ENCODE results near the gene GHRHR.

Gene GHRHR

DNA sequence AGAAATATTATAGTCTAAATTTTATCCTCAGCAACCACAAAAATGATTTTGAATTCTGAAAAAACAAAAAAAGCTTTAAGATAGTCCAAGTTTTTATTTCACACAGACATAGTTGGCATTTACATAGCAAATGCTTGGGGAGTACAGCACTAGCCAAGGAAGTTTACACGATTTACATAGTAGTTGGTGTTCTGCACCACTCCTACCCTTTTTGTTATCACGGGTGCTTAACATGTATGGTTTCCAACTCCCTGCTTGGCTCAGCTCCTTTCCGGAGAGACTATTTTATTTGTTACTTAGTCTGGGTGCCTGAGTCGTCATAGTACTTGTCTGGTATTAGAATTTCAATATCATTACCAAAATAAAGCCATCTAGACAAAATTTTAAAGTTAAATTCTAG, 8.8 kb upstream of the GHRHR start:
- ATAC-seq (replicated peaks; ENCODE audit: extremely low read depth, poor library complexity, severe bottlenecking) (no peak), DNase-seq (ENCODE audit: low spot score in 2 of 2) (no peak)
- Mint-ChIP-seq H3K4me3 (no peak overlapping the region), H3K4me1 (no peaks in the 10 kb centered on the region), H3K27ac (ENCODE audit: low read depth) (no peak overlapping the region), H3K27me3 (peaks cover 82% of the 10 kb centered on the region), H3K9me3 (peaks cover 6% of the 10 kb centered on the region), H3K36me3 (ENCODE audit: insufficient read depth) (no peaks in the 10 kb centered on the region)

DNA sequence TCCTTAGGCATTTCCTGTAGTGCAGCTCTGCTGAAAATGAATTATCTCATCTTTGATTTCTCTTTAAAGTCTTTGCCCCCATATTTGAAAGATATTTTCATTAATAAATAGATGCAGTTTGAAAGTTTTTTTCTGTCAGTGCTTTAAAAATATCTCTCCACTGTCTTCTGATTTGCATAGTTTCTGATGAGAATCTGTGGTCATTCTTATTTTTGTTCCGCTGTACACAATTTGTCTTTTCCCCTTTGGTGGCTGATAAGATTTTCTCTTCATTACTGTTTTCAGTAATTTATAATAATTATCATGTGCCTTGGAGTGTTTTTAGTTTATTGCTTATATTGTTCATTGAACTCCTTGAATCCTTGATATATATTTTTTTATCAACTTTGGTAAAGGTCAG, 7.0 kb upstream of the GHRHR start:
- no peak overlapping the region for H3K4me3 Mint-ChIP-seq
- H3K27ac Mint-ChIP-seq (ENCODE audit: low read depth) = no peak overlapping the region
- ATAC-seq (replicated peaks; ENCODE audit: extremely low read depth, poor library complexity, severe bottlenecking) (no peak), DNase-seq (ENCODE audit: low spot score in 2 of 2) (no peak)
- peaks cover 65% of the 10 kb centered on the region for H3K27me3 Mint-ChIP-seq
- H3K36me3 Mint-ChIP-seq (ENCODE audit: insufficient read depth) = no peaks in the 10 kb centered on the region
- no peaks in the 10 kb centered on the region for H3K4me1 Mint-ChIP-seq
- H3K9me3 Mint-ChIP-seq = peaks cover 6% of the 10 kb centered on the region

- DNase-seq (ENCODE audit: low spot score in 2 of 2) = no peak
- Mint-ChIP-seq H3K9me3 (no peaks in the 10 kb centered on the region), H3K27me3 (peaks cover 37% of the 10 kb centered on the region), H3K27ac (ENCODE audit: low read depth) (no peak overlapping the region), H3K36me3 (ENCODE audit: insufficient read depth) (no peaks in the 10 kb centered on the region), H3K4me3 (no peak overlapping the region), H3K4me1 (no peaks in the 10 kb centered on the region)
- ATAC-seq (replicated peaks; ENCODE audit: extremely low read depth, poor library complexity, severe bottlenecking) = no peak
Measured at GRCh38 chr7:30965372-30965771, 1.6 kb downstream of the GHRHR start.

DNA sequence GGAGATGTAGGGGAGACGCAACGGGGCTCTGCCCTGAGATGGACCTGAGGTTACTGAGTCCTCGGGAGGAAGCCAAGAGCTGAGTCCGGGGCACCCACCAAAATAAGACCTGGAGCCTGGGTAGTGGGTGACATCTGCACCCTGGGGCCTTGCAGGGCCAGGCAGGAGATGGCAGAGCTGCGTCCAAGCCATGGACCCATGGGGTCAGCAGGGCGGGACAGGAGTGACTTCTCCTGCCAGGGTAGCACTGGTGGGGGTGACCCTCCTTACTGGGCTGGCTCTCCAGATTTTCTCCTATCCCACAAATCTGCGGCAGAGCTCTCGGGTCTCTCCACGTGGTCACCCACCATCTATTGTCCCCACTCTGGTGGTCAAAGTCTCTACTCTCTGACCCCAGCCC, 2.1 kb downstream of the GHRHR start:
- ATAC-seq (replicated peaks; ENCODE audit: extremely low read depth, poor library complexity, severe bottlenecking) (no peak), DNase-seq (ENCODE audit: low spot score in 2 of 2) (no peak)
- no peak overlapping the region for H3K27ac Mint-ChIP-seq (ENCODE audit: low read depth)
- no peak overlapping the region for H3K4me3 Mint-ChIP-seq
- no peaks in the 10 kb centered on the region for H3K9me3 Mint-ChIP-seq
- no peaks in the 10 kb centered on the region for H3K36me3 Mint-ChIP-seq (ENCODE audit: insufficient read depth)
- H3K27me3 Mint-ChIP-seq = peaks cover 39% of the 10 kb centered on the region
- H3K4me1 Mint-ChIP-seq = no peaks in the 10 kb centered on the region

GRCh38 chr7:30968294-30968693, 4.5 kb downstream of the GHRHR start:
- no peak overlapping the region for H3K27ac Mint-ChIP-seq (ENCODE audit: low read depth)

DNA sequence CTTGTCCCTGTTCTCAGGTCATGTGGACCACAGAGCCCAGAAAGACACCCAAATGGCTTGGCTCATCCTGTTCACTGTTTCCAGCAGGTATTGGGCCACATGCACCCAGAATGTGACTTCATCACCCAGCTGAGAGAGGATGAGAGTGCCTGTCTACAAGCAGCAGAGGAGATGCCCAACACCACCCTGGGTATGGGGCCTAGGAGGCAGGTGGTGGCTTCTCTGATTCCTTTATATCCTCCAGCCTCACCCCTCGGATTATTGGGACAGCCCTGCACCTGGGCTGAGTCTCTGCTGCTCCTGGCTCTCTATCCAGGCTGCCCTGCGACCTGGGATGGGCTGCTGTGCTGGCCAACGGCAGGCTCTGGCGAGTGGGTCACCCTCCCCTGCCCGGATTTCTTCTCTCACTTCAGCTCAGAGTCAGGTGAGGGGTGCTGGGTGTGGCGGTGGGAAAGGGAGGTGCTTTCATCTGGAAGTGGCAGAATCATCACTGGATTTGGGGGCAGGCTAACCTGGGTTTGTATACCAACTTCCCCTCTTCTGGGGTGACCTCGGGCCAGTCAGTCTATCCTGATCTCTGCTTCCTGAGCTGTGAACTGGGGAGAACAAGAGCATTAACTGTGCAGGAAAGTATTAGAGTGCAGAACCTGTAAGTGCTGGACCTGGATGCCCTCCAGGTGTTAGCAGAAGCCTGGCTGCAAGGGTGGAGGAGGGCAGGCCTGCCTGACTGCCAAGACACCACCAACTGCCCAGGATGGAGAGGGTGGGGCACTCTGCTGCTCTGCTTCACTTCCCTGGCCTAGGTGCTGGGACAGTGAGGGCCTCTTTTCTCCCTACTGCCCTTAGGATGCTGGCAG, 5.2 kb downstream of the GHRHR start:
- no peaks in the 10 kb centered on the region for H3K36me3 Mint-ChIP-seq (ENCODE audit: insufficient read depth)
- H3K27me3 Mint-ChIP-seq = peaks cover 55% of the 10 kb centered on the region
- no peaks in the 10 kb centered on the region for H3K9me3 Mint-ChIP-seq
- DNase-seq (ENCODE audit: low spot score in 2 of 2) (no peak), ATAC-seq (replicated peaks; ENCODE audit: extremely low read depth, poor library complexity, severe bottlenecking) (no peak)
- H3K4me1 Mint-ChIP-seq = no peaks in the 10 kb centered on the region
- no peak overlapping the region for H3K27ac Mint-ChIP-seq (ENCODE audit: low read depth)
- no peak overlapping the region for H3K4me3 Mint-ChIP-seq

More at GRCh38 chr7:30968294-30968693, 4.5 kb downstream of the GHRHR start:
- Mint-ChIP-seq H3K4me1 (no peaks in the 10 kb centered on the region), H3K9me3 (no peaks in the 10 kb centered on the region), H3K36me3 (ENCODE audit: insufficient read depth) (no peaks in the 10 kb centered on the region), H3K4me3 (no peak overlapping the region), H3K27me3 (peaks cover 59% of the 10 kb centered on the region)
- DNase-seq (ENCODE audit: low spot score in 2 of 2) (no peak), ATAC-seq (replicated peaks; ENCODE audit: extremely low read depth, poor library complexity, severe bottlenecking) (no peak)

GRCh38 chr7:30969604-30969970, 5.8 kb downstream of the GHRHR start:
- H3K9me3 Mint-ChIP-seq = no peaks in the 10 kb centered on the region
- no peaks in the 10 kb centered on the region for H3K4me1 Mint-ChIP-seq
- peaks cover 1% of the 10 kb centered on the region for H3K36me3 Mint-ChIP-seq (ENCODE audit: insufficient read depth)
- H3K27ac Mint-ChIP-seq (ENCODE audit: low read depth) = no peak overlapping the region
- no peak overlapping the region for H3K4me3 Mint-ChIP-seq
- peaks cover 54% of the 10 kb centered on the region for H3K27me3 Mint-ChIP-seq
- DNase-seq (ENCODE audit: low spot score in 2 of 2) = no peak
- ATAC-seq (replicated peaks; ENCODE audit: extremely low read depth, poor library complexity, severe bottlenecking) = no peak

DNA sequence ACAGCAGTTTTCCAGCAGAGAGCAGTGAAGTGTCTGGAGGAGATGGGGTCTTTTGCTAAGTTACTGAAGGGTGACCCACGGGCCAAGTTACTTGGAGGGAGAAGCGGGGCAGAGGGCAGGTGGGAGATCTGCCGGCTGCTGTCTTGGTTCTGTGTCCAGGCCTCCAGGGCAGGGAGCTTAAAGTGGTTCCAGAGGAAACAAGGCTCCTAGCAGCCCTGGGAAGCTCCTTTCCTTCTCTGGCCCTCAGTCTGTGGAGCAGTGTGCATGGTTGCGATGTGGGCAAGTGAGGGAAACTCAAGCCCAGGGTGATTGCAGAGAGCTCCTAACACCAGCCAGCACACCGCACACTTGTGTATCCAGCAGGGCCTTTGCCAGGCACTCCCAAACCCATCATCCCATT, 6.3 kb downstream of the GHRHR start:
- Mint-ChIP-seq H3K4me3 (no peak overlapping the region), H3K9me3 (no peaks in the 10 kb centered on the region), H3K27ac (ENCODE audit: low read depth) (no peak overlapping the region), H3K27me3 (peaks cover 54% of the 10 kb centered on the region), H3K4me1 (no peaks in the 10 kb centered on the region), H3K36me3 (ENCODE audit: insufficient read depth) (peaks cover 1% of the 10 kb centered on the region)
- DNase-seq (ENCODE audit: low spot score in 2 of 2) (no peak), ATAC-seq (replicated peaks; ENCODE audit: extremely low read depth, poor library complexity, severe bottlenecking) (no peak)

DNA sequence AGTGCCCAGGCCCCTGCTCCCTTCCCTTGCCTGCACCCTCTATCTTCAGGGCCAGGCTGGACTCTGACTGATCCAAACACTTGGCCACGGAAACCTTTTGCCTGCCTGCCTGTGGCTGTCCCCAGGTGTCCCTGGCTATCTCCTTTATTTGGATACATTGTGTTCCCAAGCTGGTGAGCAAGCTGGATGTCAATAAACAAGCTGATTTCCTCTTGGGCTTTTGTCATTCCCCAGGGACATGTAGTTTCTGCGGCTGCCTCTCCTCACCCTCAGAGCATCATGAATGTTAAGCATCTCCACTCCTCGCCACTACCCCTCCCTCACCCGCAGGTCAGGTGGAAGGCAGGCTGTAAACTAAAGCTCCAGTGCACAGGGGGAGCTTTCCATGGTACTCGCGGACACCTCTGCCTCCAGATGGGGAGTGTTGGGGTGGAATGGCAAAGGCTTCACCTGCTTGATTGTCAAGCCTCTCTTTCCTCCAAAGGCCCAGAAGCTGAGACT, 6.9 kb downstream of the GHRHR start:
- ATAC-seq (replicated peaks; ENCODE audit: extremely low read depth, poor library complexity, severe bottlenecking) = no peak
- Mint-ChIP-seq H3K27me3 (peaks cover 56% of the 10 kb centered on the region), H3K4me1 (no peaks in the 10 kb centered on the region), H3K9me3 (no peaks in the 10 kb centered on the region), H3K36me3 (ENCODE audit: insufficient read depth) (peaks cover 1% of the 10 kb centered on the region), H3K27ac (ENCODE audit: low read depth) (no peak overlapping the region), H3K4me3 (no peak overlapping the region)
- no peak for DNase-seq (ENCODE audit: low spot score in 2 of 2)

DNA sequence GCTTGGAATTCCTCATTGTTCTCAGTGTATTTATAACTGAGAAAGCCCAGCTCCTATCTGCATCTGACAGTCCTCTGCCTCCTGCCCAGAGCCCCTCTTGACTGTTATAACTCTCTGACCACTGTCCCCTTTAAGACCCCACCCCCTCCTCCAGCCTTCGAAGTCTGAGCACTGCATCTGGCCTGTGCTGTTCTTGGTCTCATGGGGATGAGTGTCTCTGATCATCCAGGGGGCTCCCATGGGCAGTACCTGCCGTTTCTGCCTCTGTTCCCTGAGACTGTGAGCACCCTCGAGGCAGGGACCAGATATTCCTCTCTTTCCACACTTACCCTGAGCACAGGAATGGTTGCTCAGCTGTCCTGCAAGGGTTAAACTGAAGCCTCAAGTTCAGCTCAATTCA, 7.7 kb downstream of the GHRHR start:
- H3K27ac Mint-ChIP-seq (ENCODE audit: low read depth) = no peak overlapping the region

GRCh38 chr7:30971840-30972563, 8.2 kb downstream of the GHRHR start:
- Mint-ChIP-seq H3K4me1 (no peaks in the 10 kb centered on the region), H3K9me3 (no peaks in the 10 kb centered on the region), H3K27ac (ENCODE audit: low read depth) (no peak overlapping the region), H3K27me3 (peaks cover 53% of the 10 kb centered on the region), H3K36me3 (ENCODE audit: insufficient read depth) (peaks cover 1% of the 10 kb centered on the region), H3K4me3 (no peak overlapping the region)
- DNase-seq (ENCODE audit: low spot score in 2 of 2) (no peak), ATAC-seq (replicated peaks; ENCODE audit: extremely low read depth, poor library complexity, severe bottlenecking) (no peak)

More for the DNA sequence above, 7.7 kb downstream of the GHRHR start:
- no peak for ATAC-seq (replicated peaks; ENCODE audit: extremely low read depth, poor library complexity, severe bottlenecking)
- Mint-ChIP-seq H3K4me3 (no peak overlapping the region), H3K4me1 (no peaks in the 10 kb centered on the region), H3K27me3 (peaks cover 58% of the 10 kb centered on the region), H3K36me3 (ENCODE audit: insufficient read depth) (peaks cover 1% of the 10 kb centered on the region), H3K9me3 (no peaks in the 10 kb centered on the region)
- no peak for DNase-seq (ENCODE audit: low spot score in 2 of 2)

DNA sequence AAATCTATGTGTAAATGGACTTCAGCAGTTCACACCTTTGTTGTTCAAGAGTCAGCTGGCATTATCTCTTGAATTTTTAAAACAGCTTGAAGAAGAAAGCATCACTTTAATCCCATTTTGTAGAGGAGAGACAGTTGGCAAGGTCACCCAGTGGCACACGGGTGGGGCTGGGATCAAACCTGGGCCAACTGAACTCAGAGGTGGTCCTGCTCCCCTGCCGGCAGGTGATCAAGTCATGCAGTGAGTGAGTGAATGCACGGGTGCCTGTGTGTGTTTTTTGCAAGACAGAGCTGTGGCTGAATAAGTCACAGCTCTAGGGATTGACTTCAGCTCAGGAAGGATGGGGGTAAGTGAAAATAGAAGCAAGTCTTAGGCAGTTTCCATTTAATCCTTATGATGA, 9.5 kb downstream of the GHRHR start:
- peaks cover 41% of the 10 kb centered on the region for H3K27me3 Mint-ChIP-seq
- no peak overlapping the region for H3K4me3 Mint-ChIP-seq
- no peak for ATAC-seq (replicated peaks; ENCODE audit: extremely low read depth, poor library complexity, severe bottlenecking)
- peaks cover 1% of the 10 kb centered on the region for H3K36me3 Mint-ChIP-seq (ENCODE audit: insufficient read depth)
- no peak overlapping the region for H3K27ac Mint-ChIP-seq (ENCODE audit: low read depth)
- no peaks in the 10 kb centered on the region for H3K9me3 Mint-ChIP-seq
- no peaks in the 10 kb centered on the region for H3K4me1 Mint-ChIP-seq
- DNase-seq (ENCODE audit: low spot score in 2 of 2) = no peak
